Stromal cell of bone marrow (primary cell): ENCODE data around the gene SGTB.
"Not testable (repeated sequence)": the region's sequence is repeated elsewhere in the genome, so short reads cannot be mapped to it uniquely, and the experiment has no call there.

Experiments
- DNase-seq: peaks from one replicate; pipeline ENCODE4 v3.0.0-alpha.2; 2012; ENCODE audit warnings: low read depth

Gene SGTB

GRCh38 chr5:65668696-65669095, 53.2 kb downstream of the SGTB start:
- no peak for DNase-seq

- no peak for DNase-seq
Observed at GRCh38 chr5:65663804-65664521, 57.9 kb downstream of the SGTB start.

GRCh38 chr5:65654713-65655112, 67.2 kb downstream of the SGTB start:
- no peak for DNase-seq

- no peak for DNase-seq
Observed at GRCh38 chr5:65651144-65651543, 70.8 kb downstream of the SGTB start.

- DNase-seq = no peak
Observed at GRCh38 chr5:65647941-65648340, 74.0 kb downstream of the SGTB start.

- no peak for DNase-seq
Observed at GRCh38 chr5:65646938-65647337, 75.0 kb downstream of the SGTB start.

GRCh38 chr5:65640240-65640639, 81.7 kb downstream of the SGTB start:
- DNase-seq = no peak

- DNase-seq = no peak
Observed at GRCh38 chr5:65630981-65631380, 90.9 kb downstream of the SGTB start.

GRCh38 chr5:65625743-65626142, 96.2 kb downstream of the SGTB start:
- DNase-seq = no peak

GRCh38 chr5:65624571-65625555, 97.0 kb downstream of the SGTB start, which contains the start of the genes SHLD3 and TRAPPC13:
Gene SHLD3, plus strand, starts transcription at chr5:65625027. Its CDS starts 4,561 bp downstream, at chr5:65629588.
Gene TRAPPC13, plus strand, starts transcription at chr5:65625027. Its CDS starts 34 bp downstream, at chr5:65625061.
- peak; percentile 76 for DNase-seq

GRCh38 chr5:65624025-65624570, 97.8 kb downstream of the SGTB start, which contains the start of gene TRIM23:
Gene TRIM23, minus strand, starts transcription at chr5:65624333. Its CDS starts 59 bp downstream, at chr5:65624274.
- DNase-seq = peak; percentile 92

- no peak for DNase-seq
Observed at GRCh38 chr5:65623482-65623881, 98.4 kb downstream of the SGTB start.

- DNase-seq = not testable (repeated sequence)
Observed at GRCh38 chr5:65621961-65622360, 99.9 kb downstream of the SGTB start.

GRCh38 chr5:65620021-65620420, 101.9 kb downstream of the SGTB start:
- no peak for DNase-seq
